Neural progenitor cell (in vitro differentiated cells): Measurements from ENCODE around the gene LYZL2.
"Not testable (repeated sequence)": the region's sequence is repeated elsewhere in the genome, so short reads cannot be mapped to it uniquely, and the experiment has no call there.

ENCODE experiments used
- EZH2 ChIP-seq: fragments of 200-600 bp; sonication (generic); IDR thresholded peaks from 2 replicates; pipeline ENCODE4 v1.6.1; 2017; ENCODE audit warnings: antibody characterized with exemption, mild to moderate bottlenecking, moderate library complexity
- TF ChIP-seq, protein P1 (sequence below): fragments of 200-600 bp; sonication (generic); IDR thresholded peaks from 2 replicates; pipeline ENCODE4 v1.5.1; 2017; ENCODE audit warnings: antibody characterized with exemption, mild to moderate bottlenecking

GRCh38 chr10:30628576-30628975, 977 bp downstream of the LYZL2 start:
- not testable (repeated sequence) for TF ChIP-seq EZH2
- TF ChIP-seq, protein P1, sequence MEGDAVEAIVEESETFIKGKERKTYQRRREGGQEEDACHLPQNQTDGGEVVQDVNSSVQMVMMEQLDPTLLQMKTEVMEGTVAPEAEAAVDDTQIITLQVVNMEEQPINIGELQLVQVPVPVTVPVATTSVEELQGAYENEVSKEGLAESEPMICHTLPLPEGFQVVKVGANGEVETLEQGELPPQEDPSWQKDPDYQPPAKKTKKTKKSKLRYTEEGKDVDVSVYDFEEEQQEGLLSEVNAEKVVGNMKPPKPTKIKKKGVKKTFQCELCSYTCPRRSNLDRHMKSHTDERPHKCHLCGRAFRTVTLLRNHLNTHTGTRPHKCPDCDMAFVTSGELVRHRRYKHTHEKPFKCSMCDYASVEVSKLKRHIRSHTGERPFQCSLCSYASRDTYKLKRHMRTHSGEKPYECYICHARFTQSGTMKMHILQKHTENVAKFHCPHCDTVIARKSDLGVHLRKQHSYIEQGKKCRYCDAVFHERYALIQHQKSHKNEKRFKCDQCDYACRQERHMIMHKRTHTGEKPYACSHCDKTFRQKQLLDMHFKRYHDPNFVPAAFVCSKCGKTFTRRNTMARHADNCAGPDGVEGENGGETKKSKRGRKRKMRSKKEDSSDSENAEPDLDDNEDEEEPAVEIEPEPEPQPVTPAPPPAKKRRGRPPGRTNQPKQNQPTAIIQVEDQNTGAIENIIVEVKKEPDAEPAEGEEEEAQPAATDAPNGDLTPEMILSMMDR: not testable (repeated sequence)
